Measurements from ENCODE around the gene SETD6.

The SETD6 gene

GRCh38 chr16:58494981-58495520 lies 20.3 kb upstream of the SETD6 start:
- DNase-seq (ENCODE audit: low read depth), result peak; percentile 96

- no peak for DNase-seq (ENCODE audit: low read depth)
Measured at GRCh38 chr16:58495521-58496331, 19.6 kb upstream of the SETD6 start.

- no peak for DNase-seq (ENCODE audit: low read depth)
Measured at GRCh38 chr16:58497468-58497867, 17.8 kb upstream of the SETD6 start.

GRCh38 chr16:58497935-58498334 lies 17.4 kb upstream of the SETD6 start:
- DNase-seq (ENCODE audit: low read depth), result no peak

GRCh38 chr16:58498341-58499091 lies 16.8 kb upstream of the SETD6 start:
- no peak for DNase-seq (ENCODE audit: low read depth)

- no peak for DNase-seq (ENCODE audit: low read depth)
Measured at GRCh38 chr16:58499092-58499511, 16.2 kb upstream of the SETD6 start.

GRCh38 chr16:58499615-58500351 lies 15.5 kb upstream of the SETD6 start, which contains the start of gene NDRG4:
Gene NDRG4 (plus strand): TSS chr16:58500143. CDS start chr16:58500249, 106 bp downstream.
- peak; percentile 78 for DNase-seq (ENCODE audit: low read depth)

GRCh38 chr16:58500430-58501241 lies 14.7 kb upstream of the SETD6 start:
- DNase-seq (ENCODE audit: low read depth), result no peak

- no peak for DNase-seq (ENCODE audit: low read depth)
Measured at GRCh38 chr16:58501242-58502131, 13.8 kb upstream of the SETD6 start.

GRCh38 chr16:58502217-58502921 lies 12.9 kb upstream of the SETD6 start:
- DNase-seq (ENCODE audit: low read depth), result no peak

GRCh38 chr16:58503166-58503862 lies 12.0 kb upstream of the SETD6 start:
- DNase-seq (ENCODE audit: low read depth), result no peak

GRCh38 chr16:58503863-58504688 lies 11.2 kb upstream of the SETD6 start:
- no peak for DNase-seq (ENCODE audit: low read depth)

GRCh38 chr16:58506241-58507194 lies 8.8 kb upstream of the SETD6 start:
- no peak for DNase-seq (ENCODE audit: low read depth)

GRCh38 chr16:58507195-58507962 lies 7.9 kb upstream of the SETD6 start:
- no peak for DNase-seq (ENCODE audit: low read depth)

- DNase-seq (ENCODE audit: low read depth), result no peak
Measured at GRCh38 chr16:58507963-58508670, 7.2 kb upstream of the SETD6 start.

Measured in fibroblast of the conjunctiva (primary cell).